ENCODE results near the gene ARHGAP10.

- TF ChIP-seq YY1 (IDR thresholded peaks at IDR 0.05; ENCODE audit: low read depth) = no peak
- no peak for TF ChIP-seq CREB1 (IDR thresholded peaks at IDR 0.05; ENCODE audit: low read depth)
- TF ChIP-seq MAX (IDR thresholded peaks at IDR 0.05) = no peak
These were observed 272.5 kb downstream of the ARHGAP10 start for GRCh38 chr4:148004228-148004857.
